Measurements from ENCODE around the gene TIGD2. TPM values are rescaled to one million over a fixed set of nuclear protein-coding genes. Genes with fewer than 3 reads are reported as not detected.

Gene TIGD2
- total RNA-seq: 6.7 and 8.7 TPM in 2 replicates

DNA sequence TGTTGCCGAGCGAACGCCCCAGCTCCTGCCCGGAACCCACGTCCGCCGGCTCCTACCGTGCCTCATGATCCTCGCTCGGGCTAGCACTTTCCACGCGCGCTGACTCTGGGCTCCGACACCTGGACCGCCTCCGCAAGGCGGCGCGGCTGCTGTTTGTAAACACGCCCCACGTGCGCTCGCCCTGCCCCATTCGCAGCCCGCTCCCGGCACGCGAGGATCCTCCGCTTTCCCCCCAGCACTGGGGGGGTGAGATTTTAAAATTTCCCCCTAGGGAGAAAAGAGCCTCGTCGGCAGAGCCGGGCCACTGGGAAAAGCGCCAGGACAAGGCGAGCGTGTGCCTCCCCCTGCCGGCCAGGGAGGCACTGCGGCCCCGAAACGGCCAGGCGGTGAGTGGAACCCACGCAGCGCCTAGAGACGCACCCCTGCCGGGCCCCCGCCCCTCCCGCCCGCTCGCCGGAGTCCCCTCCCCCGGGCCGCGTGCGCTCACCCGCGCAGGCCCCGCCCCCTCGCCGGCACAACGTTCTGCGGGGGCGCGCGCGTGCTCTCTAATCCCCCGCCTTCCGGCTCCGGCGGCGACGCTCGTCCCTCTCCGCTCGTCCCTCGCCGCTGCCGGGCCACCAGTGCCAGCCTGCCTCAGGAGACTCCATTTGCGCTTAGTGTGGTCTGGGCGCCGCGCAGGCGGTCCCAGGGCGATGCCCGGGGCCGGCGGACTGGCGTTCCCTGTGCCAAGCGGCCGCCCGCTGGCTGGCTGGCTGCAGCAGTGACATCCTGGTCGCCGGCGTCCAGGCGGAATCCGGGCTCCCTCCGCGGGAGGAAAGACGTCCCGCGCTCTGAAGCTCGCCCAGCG, at the start of gene TIGD2:
Gene TIGD2 (plus strand): TSS at position 548 of the 847 bp plus-strand sequence. CDS start 1,442 bp downstream, outside the sequence.

Other genes with a start within 250 kb of the TIGD2 start
- gene FAM13A, start 54.3 kb upstream of the TIGD2 start, total RNA-seq: 20.1 and 41.4 TPM in 2 replicates
- 0.56 and 0.58 TPM in 2 replicates for gene GPRIN3, start 196.3 kb downstream of the TIGD2 start, total RNA-seq